ENCODE data around the gene TOM1L1.
"Not testable (repeated sequence)": the region's sequence is repeated elsewhere in the genome, so short reads cannot be mapped to it uniquely, and the experiment has no call there.

The TOM1L1 gene

GRCh38 chr17:54864636-54865356 lies 35.9 kb upstream of the TOM1L1 start:
- no peak for DNase-seq (ENCODE audit: low spot score)
- in situ Hi-C loops (cut with MboI; ENCODE audit: low pct_unique_long_range_greater_than_20kb, low sequenced_read_pairs, unreplicated experiment): no loop called here
- no peak for TF ChIP-seq CTCF (IDR thresholded peaks at IDR 0.05; ENCODE audit: extremely low read depth, insufficient read depth, missing control alignments)

GRCh38 chr17:54867634-54868033 lies 33.0 kb upstream of the TOM1L1 start:
- in situ Hi-C loops (cut with MboI; ENCODE audit: low pct_unique_long_range_greater_than_20kb, low sequenced_read_pairs, unreplicated experiment): no loop called here
- no peak for TF ChIP-seq CTCF (IDR thresholded peaks at IDR 0.05; ENCODE audit: extremely low read depth, insufficient read depth, missing control alignments)
- DNase-seq (ENCODE audit: low spot score): no peak

GRCh38 chr17:54870671-54871175 lies 29.9 kb upstream of the TOM1L1 start:
- no peak for TF ChIP-seq CTCF (IDR thresholded peaks at IDR 0.05; ENCODE audit: extremely low read depth, insufficient read depth, missing control alignments)
- no peak for DNase-seq (ENCODE audit: low spot score)
- in situ Hi-C loops (cut with MboI; ENCODE audit: low pct_unique_long_range_greater_than_20kb, low sequenced_read_pairs, unreplicated experiment): no loop called here

- DNase-seq (ENCODE audit: low spot score); in situ Hi-C loops (cut with MboI; ENCODE audit: low pct_unique_long_range_greater_than_20kb, low sequenced_read_pairs, unreplicated experiment): not testable (repeated sequence)
These were observed 24.7 kb upstream of the TOM1L1 start for GRCh38 chr17:54875906-54876305.

- in situ Hi-C loops (cut with MboI; ENCODE audit: low pct_unique_long_range_greater_than_20kb, low sequenced_read_pairs, unreplicated experiment): no loop called here
- no peak for TF ChIP-seq CTCF (IDR thresholded peaks at IDR 0.05; ENCODE audit: extremely low read depth, insufficient read depth, missing control alignments)
- DNase-seq (ENCODE audit: low spot score): no peak
These were observed 23.9 kb upstream of the TOM1L1 start for GRCh38 chr17:54876656-54877195.

GRCh38 chr17:54881255-54881972 lies 19.2 kb upstream of the TOM1L1 start:
- in situ Hi-C loops (cut with MboI; ENCODE audit: low pct_unique_long_range_greater_than_20kb, low sequenced_read_pairs, unreplicated experiment): no loop called here
- DNase-seq (ENCODE audit: low spot score): no peak
- no peak for TF ChIP-seq CTCF (IDR thresholded peaks at IDR 0.05; ENCODE audit: extremely low read depth, insufficient read depth, missing control alignments)

- in situ Hi-C loops (cut with MboI; ENCODE audit: low pct_unique_long_range_greater_than_20kb, low sequenced_read_pairs, unreplicated experiment): no loop called here
- DNase-seq (ENCODE audit: low spot score): no peak
- no peak for TF ChIP-seq CTCF (IDR thresholded peaks at IDR 0.05; ENCODE audit: extremely low read depth, insufficient read depth, missing control alignments)
These were observed 18.3 kb upstream of the TOM1L1 start for GRCh38 chr17:54882371-54882770.
